Left lobe of liver (tissue), 2 donors: Measurements from ENCODE around the gene SLCO1B1. TPM values are rescaled to one million over a fixed set of nuclear protein-coding genes. Genes with fewer than 3 reads are reported as not detected.

ENCODE experiments used
- ATAC-seq: fragments of 200-7000 bp; cut with Tn5 transposase; one replicate; pipeline ENCODE4 v1.9.1; 2020; ENCODE audit warnings: mild to moderate bottlenecking, moderate library complexity
- DNase-seq: peaks from one replicate; pipeline ENCODE4 v3.0.0-alpha.2; 2020; ENCODE audit warnings: low spot score
- total RNA-seq: library from RNA; stranded (reverse); gene quantifications from one replicate; pipeline ENCODE4 v1.2.1, GENCODE V29; 2021
- donor health status: DM: no; HTN: no; CAD: no; lungs with moderate emphysema.
- donor health status: DM: no; HTN: yes; CAD: no.

Gene SLCO1B1
- total RNA-seq, 1 donor from 2014 or later, result 143 TPM

GRCh38 chr12:21220266-21220665 lies 89.3 kb downstream of the SLCO1B1 start:
- DNase-seq, result no peak
- ATAC-seq, result no peak

- ATAC-seq (no peak), DNase-seq (no peak)
These were observed 90.1 kb downstream of the SLCO1B1 start for GRCh38 chr12:21221072-21221471.

GRCh38 chr12:21221778-21222177 lies 90.8 kb downstream of the SLCO1B1 start:
- DNase-seq (no peak), ATAC-seq (no peak)

- ATAC-seq, result peak; percentile 34
- no peak for DNase-seq
These were observed 92.9 kb downstream of the SLCO1B1 start for GRCh38 chr12:21223930-21224329.

- DNase-seq, result no peak
- no peak for ATAC-seq
These were observed 103.4 kb downstream of the SLCO1B1 start for GRCh38 chr12:21234395-21234794.

- DNase-seq (no peak), ATAC-seq (no peak)
These were observed 108.9 kb downstream of the SLCO1B1 start for GRCh38 chr12:21239866-21240265.

GRCh38 chr12:21248679-21249078 lies 117.7 kb downstream of the SLCO1B1 start:
- DNase-seq (no peak), ATAC-seq (peak; percentile 57)

- no peak for DNase-seq
These were observed 121.1 kb downstream of the SLCO1B1 start for GRCh38 chr12:21252070-21252469.

GRCh38 chr12:21257172-21257571 lies 126.2 kb downstream of the SLCO1B1 start:
- no peak for DNase-seq
- ATAC-seq, result no peak

More at GRCh38 chr12:21252070-21252469, 121.1 kb downstream of the SLCO1B1 start:
- ATAC-seq, result peak; percentile 63

GRCh38 chr12:21264232-21264631 lies 133.2 kb downstream of the SLCO1B1 start:
- no peak for ATAC-seq
- DNase-seq, result no peak

GRCh38 chr12:21265932-21266331 lies 134.9 kb downstream of the SLCO1B1 start:
- DNase-seq, result no peak
- peak; percentile 46 for ATAC-seq

- ATAC-seq, result peak; percentile 23
- DNase-seq, result no peak
These were observed 145.8 kb downstream of the SLCO1B1 start for GRCh38 chr12:21276826-21277225.

Other genes with a start within 250 kb of the SLCO1B1 start
- gene SLCO1A2, start 203.7 kb downstream of the SLCO1B1 start, total RNA-seq, result 3.7 TPM
- 0.25 TPM for gene IAPP, start 241.7 kb downstream of the SLCO1B1 start, total RNA-seq